GM21528 (cell line): ENCODE measurements around the gene MPPE1.

Source experiments
- ATAC-seq: cut with Tn5 transposase; IDR thresholded peaks from one replicate; pipeline ENCODE4 v1.9.1; 2021; ENCODE audit warnings: mild to moderate bottlenecking, moderate library complexity; ENCODE audit not compliant: unreplicated experiment, low FRiP score

MPPE1 gene

DNA sequence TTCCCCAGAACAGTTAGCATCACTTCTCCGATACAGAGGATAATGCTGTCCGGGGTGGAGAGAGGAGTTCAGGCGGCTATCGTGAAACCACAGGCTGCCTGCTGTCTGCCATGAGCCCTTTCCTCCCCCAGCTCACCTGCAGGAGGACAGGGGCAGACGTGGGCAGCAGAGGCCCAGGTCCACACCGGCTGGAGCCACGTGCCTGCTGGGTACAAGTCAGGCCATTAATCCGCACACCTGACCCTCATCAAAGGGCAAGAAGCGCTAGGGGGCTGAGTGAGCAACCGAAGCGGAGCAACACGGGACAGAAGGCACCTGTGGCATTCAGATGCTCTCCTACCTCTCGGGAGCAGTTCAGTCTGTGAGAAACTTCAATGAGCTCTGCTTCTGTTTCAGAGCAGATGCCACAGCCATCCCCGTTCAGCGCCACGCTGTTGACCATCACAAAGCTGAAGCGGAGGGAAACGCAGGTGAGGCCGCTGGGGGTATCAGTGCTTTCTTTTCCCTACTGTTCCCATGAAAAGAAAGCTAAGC lies 21.5 kb downstream of the MPPE1 start:
- no peak for ATAC-seq

DNA sequence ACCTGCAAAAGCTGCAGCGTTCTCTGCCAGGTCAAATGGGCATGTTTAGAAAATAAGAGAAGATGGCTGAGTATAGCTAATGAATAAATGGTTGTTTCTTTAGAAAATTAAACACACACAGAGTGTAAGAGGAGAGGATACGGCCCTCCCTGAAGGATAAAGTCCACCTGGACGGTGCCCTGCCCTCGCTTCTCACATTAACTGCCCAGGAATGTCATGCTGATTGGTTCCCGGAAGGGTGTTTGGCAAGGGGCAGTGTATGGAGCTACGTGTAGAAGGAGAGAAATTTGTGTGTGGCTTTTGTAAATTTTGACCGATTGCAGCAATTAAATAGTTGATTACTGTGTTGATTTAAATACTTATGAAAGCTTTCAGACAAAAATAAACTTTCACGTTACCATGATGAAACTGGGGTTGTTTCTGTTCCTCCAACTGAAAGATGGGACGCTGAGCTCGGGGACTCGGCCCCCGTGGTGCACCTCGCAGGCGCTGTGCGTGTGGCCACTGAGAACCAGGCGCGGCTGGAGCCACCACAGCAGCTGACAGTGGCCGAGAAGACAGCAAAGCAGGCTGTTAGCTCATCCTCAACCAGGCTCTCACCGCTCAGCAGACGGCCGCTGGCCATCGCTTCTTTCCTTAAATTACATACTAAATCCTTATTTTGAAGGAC lies 22.7 kb downstream of the MPPE1 start:
- no peak for ATAC-seq

DNA sequence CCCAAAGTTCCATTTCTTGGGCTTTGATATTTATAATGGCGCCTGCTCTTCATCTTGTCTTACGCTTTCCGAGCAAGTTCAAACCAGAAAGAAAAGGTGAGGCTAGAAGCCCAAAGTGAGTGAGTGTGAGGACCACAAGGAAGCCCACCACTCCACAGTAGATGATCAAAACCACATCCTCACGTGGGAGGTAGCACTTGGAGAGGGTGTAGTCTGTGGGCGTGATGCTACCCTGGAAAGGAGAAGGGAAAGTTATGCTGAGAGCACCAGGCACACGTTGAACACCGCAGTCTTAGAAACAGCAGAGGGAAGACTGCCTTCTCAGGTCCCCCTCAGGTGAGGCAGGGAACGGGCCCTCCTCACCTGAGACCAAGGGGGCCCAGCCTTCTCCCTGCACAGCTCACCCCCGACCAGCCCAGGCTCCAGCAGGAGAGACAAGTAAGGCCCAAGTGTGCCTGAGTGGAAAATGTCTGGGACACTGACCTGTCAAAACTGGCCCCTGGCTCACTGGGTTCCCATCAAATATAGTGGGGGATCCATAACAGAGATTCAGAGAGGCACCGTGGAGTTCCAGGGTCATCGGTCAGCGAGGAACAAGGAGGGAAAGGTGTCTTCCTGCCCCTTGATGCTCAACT lies 23.6 kb downstream of the MPPE1 start:
- no peak for ATAC-seq

DNA sequence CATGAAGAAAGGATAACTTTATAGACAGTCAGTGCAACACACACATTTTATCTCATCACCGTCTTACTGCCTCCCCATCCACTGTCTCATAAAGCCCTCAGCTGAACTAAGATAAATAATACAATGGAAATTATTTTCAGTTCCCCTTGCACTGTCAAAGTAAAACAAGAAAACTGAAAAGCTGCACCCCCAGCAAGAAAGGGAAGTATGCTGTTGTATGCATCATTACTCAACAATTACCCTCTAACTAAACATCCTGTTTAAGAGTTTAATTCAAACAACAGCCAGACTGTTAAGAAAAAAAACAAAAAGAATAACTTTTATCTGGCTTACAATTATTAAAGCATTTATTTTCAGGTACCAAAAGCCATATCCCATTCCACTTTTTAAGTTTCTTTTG lies 25.0 kb downstream of the MPPE1 start:
- peak; percentile 74 for ATAC-seq

GRCh38 chr18:11882636-11883035 lies 25.5 kb downstream of the MPPE1 start:
- no peak for ATAC-seq

GRCh38 chr18:11880586-11881304 lies 27.4 kb downstream of the MPPE1 start:
- no peak for ATAC-seq

DNA sequence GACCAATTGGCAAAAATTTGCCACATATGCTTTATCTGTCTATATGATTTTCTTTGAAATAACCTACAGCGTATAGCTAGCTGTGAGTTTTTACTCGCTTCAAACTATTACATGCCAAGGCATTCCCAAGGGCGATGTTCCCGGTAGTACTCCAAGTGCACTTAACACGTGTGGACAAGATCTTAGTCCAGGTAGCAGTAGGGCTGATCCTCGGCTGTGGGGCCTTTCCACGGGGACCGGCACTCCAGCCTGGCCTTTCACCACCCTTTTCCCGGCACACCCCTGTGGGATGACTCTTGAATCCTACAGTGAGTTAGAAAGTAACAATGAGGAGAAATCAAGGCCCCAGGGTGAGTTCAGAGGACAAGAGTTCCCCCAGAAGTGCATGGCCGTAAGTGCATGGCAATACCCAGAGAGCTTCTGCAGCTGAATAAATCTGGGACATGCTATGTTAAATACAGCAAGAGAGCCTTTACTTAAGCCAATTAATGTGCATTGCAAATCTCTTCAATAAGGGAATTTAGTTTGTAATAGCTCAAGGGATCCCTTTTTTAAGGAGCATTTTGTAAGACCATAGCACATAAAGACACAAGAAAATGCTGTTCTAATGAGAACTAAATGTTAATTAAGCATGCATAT lies 30.5 kb downstream of the MPPE1 start:
- no peak for ATAC-seq

- no peak for ATAC-seq
Observed at GRCh38 chr18:11874676-11875075, 33.4 kb downstream of the MPPE1 start.

GRCh38 chr18:11873670-11874340 lies 34.3 kb downstream of the MPPE1 start:
- ATAC-seq = no peak

DNA sequence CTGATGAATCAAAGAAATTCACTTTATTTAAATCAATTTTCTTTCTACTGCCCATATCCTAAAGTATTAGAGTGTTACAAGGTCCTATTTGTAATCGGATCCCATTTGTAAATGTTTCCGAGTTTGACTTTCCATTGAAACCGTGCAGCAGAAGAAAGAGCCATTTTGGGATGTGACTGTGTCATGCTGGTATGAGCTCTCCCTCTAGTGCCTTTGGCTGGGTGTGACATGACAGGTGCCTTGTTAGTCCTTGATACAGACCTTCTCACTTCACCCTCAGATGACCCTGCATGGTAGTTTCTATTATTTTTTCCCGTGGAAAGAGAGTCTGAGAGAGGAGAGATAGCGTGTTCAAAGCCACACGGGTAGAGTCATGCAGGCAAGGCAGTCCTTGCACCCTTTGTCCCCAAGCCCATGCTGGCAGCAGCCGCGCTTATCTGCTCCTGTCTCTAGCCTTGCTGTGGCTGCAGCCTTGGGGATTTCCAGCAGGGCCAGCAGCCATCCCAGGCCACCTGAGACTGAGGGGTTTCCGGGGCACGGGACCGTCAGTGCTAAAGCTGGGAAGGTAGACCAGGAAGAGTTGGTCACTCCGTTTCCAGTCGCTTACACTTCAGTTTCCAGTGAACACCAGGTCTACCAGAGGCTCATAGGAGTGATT lies 35.5 kb downstream of the MPPE1 start:
- no peak for ATAC-seq

DNA sequence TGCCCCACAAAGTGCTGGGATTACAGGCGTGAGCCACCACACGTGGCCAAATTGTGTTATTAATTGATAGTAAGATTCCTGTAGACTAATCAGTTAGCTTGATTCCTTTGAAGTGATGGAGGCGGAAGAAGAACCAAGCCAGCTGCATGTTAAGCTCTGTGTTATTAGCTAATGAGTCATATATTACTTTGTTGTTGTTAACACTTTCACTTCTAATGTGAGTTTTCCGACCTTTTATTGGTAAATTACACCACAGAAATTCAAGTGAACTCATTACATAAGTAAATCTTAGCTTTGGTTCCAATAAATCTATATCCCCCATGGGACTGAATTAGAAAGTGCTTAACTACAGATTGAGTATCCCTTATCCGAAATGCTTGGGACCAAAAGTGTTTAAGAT lies 36.6 kb downstream of the MPPE1 start:
- no peak for ATAC-seq

DNA sequence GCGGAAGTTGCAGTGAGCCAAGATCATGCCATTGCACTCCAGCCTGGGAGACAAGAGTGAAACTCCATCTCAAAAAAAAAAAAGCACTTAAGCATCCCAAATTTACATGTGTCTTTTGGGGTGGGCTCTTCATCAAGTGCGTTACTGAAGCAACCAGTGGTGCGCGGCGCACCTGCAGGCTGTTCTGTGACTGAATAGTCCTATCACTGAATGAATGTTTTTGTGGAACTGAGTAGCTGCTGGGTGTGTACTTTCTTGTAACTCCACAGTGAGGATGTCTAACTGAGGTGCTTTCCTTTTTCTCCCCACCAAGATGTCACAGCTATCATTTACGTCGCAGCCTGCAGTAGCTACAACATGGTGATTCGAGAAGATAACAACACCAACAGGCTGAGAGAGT lies 39.9 kb downstream of the MPPE1 start:
- no peak for ATAC-seq

- no peak for ATAC-seq
Observed at GRCh38 chr18:11866764-11867163, 41.4 kb downstream of the MPPE1 start.

- no peak for ATAC-seq
Observed at GRCh38 chr18:11866329-11866728, 41.8 kb downstream of the MPPE1 start.

GRCh38 chr18:11865071-11865470 lies 43.0 kb downstream of the MPPE1 start:
- no peak for ATAC-seq

GRCh38 chr18:11864471-11864870 lies 43.6 kb downstream of the MPPE1 start:
- no peak for ATAC-seq

- no peak for ATAC-seq
Observed at GRCh38 chr18:11862468-11863137, 45.5 kb downstream of the MPPE1 start.

GRCh38 chr18:11861583-11862288 lies 46.4 kb downstream of the MPPE1 start:
- no peak for ATAC-seq
